Fibroblast of lung (primary cell): ENCODE data around the gene EEFSEC.

Experiments
- EZH2 ChIP-seq: IDR thresholded peaks from 2 replicates; pipeline ENCODE4 v1.5.1; 2012; ENCODE audit warnings: low read length, control low read depth, mild to moderate bottlenecking; ENCODE audit errors: missing control alignments
- TF ChIP-seq, protein P1 (sequence below), 2 donors: IDR thresholded peaks in 1 of 2; conservative IDR thresholded peaks in 1 of 2; 1 replicate in 1 of 2; 2 replicates in 1 of 2; pipeline ENCODE4 v1.5.1; 2011 to 2012; ENCODE audit warnings: low read length in 2 of 2, control low read depth in 1 of 2, inconsistent platforms in 1 of 2, low read depth in 1 of 2, mild to moderate bottlenecking in 1 of 2

DNA sequence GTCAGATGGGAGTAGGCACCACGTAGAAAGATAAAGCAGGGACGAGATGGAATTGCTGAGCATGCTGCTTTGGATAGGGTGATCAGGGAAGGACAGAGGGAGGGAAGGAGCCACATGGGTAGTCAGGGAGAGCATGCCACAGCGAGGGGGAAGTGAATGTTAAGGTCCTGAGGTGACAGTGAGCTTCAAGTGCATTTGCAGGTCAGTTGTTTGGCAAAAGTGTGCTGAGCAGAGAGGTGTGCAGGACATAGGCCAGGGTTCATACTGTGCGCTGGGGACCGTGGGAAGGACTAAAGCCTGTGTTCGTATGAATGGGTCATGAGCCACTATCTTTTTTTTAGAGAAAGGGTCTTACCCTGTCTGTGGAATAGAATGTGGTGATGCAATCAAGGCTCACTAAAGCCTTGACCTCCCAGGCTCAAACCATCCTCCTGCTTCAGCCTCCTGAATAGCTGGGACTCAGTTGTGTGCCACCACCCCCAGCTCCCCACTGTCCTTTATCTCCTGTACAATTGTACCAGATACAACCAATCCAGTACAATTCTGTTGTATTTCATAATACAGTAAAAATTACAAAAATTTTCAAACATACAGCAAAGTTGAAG is 205.9 kb downstream of the EEFSEC start:
- TF ChIP-seq, protein P1, sequence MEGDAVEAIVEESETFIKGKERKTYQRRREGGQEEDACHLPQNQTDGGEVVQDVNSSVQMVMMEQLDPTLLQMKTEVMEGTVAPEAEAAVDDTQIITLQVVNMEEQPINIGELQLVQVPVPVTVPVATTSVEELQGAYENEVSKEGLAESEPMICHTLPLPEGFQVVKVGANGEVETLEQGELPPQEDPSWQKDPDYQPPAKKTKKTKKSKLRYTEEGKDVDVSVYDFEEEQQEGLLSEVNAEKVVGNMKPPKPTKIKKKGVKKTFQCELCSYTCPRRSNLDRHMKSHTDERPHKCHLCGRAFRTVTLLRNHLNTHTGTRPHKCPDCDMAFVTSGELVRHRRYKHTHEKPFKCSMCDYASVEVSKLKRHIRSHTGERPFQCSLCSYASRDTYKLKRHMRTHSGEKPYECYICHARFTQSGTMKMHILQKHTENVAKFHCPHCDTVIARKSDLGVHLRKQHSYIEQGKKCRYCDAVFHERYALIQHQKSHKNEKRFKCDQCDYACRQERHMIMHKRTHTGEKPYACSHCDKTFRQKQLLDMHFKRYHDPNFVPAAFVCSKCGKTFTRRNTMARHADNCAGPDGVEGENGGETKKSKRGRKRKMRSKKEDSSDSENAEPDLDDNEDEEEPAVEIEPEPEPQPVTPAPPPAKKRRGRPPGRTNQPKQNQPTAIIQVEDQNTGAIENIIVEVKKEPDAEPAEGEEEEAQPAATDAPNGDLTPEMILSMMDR (conservative IDR thresholded peaks at IDR 0.05 in 1 of 2, IDR thresholded peaks at IDR 0.05 in 1 of 2; ENCODE audit: low read depth in 1 of 2, low read length in 2 of 2) = no peak
- TF ChIP-seq EZH2 = no peak
